Activated CD4-positive, alpha-beta T cell treated with anti-CD3 and anti-CD28 coated beads for 36 hours (primary cell): Measurements from ENCODE around the gene POPDC3. TPM values are rescaled to one million over a fixed set of nuclear protein-coding genes. Genes with fewer than 3 reads are reported as not detected.

Experiments
- ATAC-seq: fragments of 200-7000 bp; cut with Tn5 transposase; one replicate; pipeline ENCODE4 v1.10.0; 2021; ENCODE audit warnings: mild to moderate bottlenecking, moderate library complexity
- CTCF ChIA-PET: fragments of 350-600 bp; sonication (Branson Sonifier 250); formaldehyde crosslinking; loops from one replicate; lab custom pipeline; 2021; ENCODE audit warnings: antibody characterized with exemption; lab: Charles Lee
- POLR2A ChIA-PET: fragments of 350-600 bp; sonication (Branson Sonifier 250); formaldehyde crosslinking; loops from one replicate; lab custom pipeline; 2021; ENCODE audit warnings: antibody characterized with exemption, inconsistent platforms; lab: Charles Lee
- DNase-seq: peaks from one replicate; pipeline ENCODE4 v3.0.0-alpha.2; 2020
- H3K27ac Mint-ChIP-seq: one replicate; pipeline ENCODE4 v1.8.0; 2021; ENCODE audit warnings: mixed read lengths
- H3K27me3 Mint-ChIP-seq: one replicate; pipeline ENCODE4 v1.8.0; 2021; ENCODE audit warnings: mixed read lengths
- H3K36me3 Mint-ChIP-seq: one replicate; pipeline ENCODE4 v1.8.0; 2021; ENCODE audit warnings: low read depth, mixed read lengths
- H3K4me1 Mint-ChIP-seq: one replicate; pipeline ENCODE4 v1.8.0; 2021; ENCODE audit warnings: mixed read lengths
- H3K4me3 Mint-ChIP-seq: one replicate; pipeline ENCODE4 v1.8.0; 2021; ENCODE audit warnings: mild to moderate bottlenecking, moderate library complexity, mixed read lengths
- H3K9me3 Mint-ChIP-seq: one replicate; pipeline ENCODE4 v1.8.0; 2021; ENCODE audit warnings: low read depth, mixed read lengths
- intact Hi-C, 2 experiments: fragments of 100-400 bp; cut with DNase I in 1 of 2; cut with micrococcal nuclease in 1 of 2; formaldehyde crosslinking; loops; one replicate each; pipeline versions ENCODE4 v1.14.2 to v1.15.1; 2022 to 2024; cut with DNase I, micrococcal nuclease
- total RNA-seq, 2 experiments: library from RNA; stranded (reverse); gene quantifications; one replicate each; pipeline ENCODE4 v1.2.3, GENCODE V29; 2021

POPDC3 gene
- total RNA-seq, 2 experiments from 2014 or later, result not detected

DNA sequence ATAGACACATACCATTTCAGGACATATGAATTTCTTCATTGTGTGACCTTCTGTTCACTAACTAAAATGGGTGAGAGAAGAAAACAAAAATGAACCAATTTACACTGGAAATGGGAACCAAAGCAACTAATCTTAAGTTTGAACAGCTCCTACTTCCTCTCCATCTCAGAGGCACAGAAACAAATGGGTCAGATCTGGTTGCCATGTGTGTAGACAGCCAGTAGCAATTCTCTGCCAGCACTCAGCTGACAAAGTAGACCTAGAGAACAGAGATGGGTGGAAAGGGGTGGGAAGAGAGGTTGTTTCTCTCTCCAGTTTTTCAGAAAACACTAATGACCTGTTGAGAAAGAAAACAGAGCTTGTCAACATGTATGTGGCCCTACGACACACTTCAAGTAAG, 14.3 kb upstream of the POPDC3 start:
- intact Hi-C loops, result no loop called here
- ATAC-seq, result no peak
- DNase-seq, result no peak
- Mint-ChIP-seq H3K36me3 (no peaks in the 10 kb centered on the region), H3K27me3 (peaks cover 7% of the 10 kb centered on the region), H3K27ac (no peak overlapping the region), H3K9me3 (no peaks in the 10 kb centered on the region), H3K4me1 (no peaks in the 10 kb centered on the region), H3K4me3 (no peak overlapping the region)
- CTCF ChIA-PET, result no interaction called here
- POLR2A ChIA-PET, result no interaction called here

DNA sequence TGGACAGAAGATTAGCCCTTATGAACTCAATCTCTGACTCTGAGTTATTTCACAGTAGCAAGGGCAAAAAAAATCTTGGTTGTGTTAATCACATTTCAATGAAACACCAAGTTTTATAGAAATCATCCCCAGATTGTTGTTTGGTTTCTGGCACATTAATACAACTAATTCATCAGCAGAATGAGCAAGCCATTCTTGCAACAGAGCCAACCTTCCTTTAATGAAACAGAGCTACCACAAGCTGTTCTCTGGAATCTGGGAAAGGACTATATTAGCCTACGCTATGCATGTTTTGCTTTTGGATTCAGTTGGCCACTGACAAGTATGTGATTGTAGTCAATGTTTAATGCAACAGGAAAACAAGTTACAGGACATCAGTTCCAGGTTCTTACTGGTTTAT, 13.8 kb upstream of the POPDC3 start:
- Mint-ChIP-seq H3K27ac (no peak overlapping the region), H3K36me3 (no peaks in the 10 kb centered on the region), H3K27me3 (peaks cover 7% of the 10 kb centered on the region), H3K4me3 (no peak overlapping the region), H3K9me3 (no peaks in the 10 kb centered on the region), H3K4me1 (no peaks in the 10 kb centered on the region)
- intact Hi-C loops, result no loop called here
- ChIA-PET CTCF (no interaction called here), POLR2A (no interaction called here)
- DNase-seq (no peak), ATAC-seq (no peak)

DNA sequence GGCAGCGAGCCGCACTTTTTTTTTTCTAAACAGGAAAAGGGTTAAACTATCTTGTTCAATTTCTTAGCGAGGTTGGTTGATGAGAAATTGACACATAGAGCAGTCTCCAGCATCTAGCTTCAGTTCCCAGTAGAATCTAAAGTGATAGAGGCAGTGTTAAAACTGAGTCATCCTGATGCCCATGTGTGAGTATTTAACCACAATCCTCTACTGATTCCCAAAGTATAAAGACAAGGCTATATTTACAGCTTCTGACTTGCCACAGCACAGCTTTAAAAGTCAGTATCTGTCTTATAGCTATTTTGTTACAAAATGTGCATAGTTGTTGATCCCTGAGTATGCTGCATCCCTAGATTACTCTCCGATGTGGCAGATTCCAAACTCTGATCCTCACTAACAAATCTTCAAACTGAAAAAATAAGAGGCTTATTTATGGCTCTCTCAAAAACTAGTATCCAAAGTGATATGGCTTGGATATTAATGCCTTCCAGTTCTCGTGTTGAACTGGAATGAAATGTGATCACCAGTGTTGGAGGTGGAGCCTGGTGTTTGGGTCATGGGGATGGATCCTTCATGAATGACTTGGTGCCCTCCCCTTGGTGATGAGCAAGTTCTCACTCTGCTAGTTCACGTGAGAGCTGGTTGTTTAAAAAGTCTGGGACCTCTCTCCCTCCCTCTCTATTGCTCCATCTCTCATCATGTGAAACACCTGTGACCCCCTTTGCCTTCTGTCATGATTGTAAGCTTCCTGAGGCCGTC, 13.1 kb upstream of the POPDC3 start:
- no peak overlapping the region for H3K27ac Mint-ChIP-seq
- no peak overlapping the region for H3K4me3 Mint-ChIP-seq
- no peaks in the 10 kb centered on the region for H3K9me3 Mint-ChIP-seq
- POLR2A ChIA-PET, result no interaction called here
- no peaks in the 10 kb centered on the region for H3K36me3 Mint-ChIP-seq
- ATAC-seq (no peak), DNase-seq (no peak)
- CTCF ChIA-PET, result no interaction called here
- intact Hi-C loops, result no loop called here
- peaks cover 8% of the 10 kb centered on the region for H3K27me3 Mint-ChIP-seq
- H3K4me1 Mint-ChIP-seq, result no peaks in the 10 kb centered on the region

DNA sequence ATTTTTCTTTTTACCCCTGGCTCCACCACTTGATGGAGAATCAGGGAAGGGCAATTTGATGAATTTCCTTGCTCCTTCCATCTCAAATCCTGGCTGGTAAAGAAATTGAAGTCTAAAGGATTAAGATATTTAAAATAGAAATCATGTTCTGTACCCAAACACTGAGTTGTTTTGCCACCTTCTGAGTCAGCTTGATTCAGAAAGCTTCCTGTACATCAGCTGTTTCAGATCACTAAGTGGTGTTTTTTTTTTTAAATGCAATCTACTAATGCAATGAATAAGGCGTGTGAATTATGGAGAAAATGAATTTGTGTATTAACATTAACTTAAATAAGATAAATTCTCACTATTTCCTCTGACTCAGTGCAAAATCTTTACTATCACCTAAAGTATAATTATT, 11.5 kb upstream of the POPDC3 start:
- Mint-ChIP-seq H3K27me3 (peaks cover 14% of the 10 kb centered on the region), H3K4me1 (no peaks in the 10 kb centered on the region), H3K4me3 (no peak overlapping the region), H3K9me3 (no peaks in the 10 kb centered on the region), H3K36me3 (no peaks in the 10 kb centered on the region), H3K27ac (no peak overlapping the region)
- intact Hi-C loops, result no loop called here
- ChIA-PET CTCF (no interaction called here), POLR2A (no interaction called here)
- ATAC-seq (no peak), DNase-seq (no peak)

DNA sequence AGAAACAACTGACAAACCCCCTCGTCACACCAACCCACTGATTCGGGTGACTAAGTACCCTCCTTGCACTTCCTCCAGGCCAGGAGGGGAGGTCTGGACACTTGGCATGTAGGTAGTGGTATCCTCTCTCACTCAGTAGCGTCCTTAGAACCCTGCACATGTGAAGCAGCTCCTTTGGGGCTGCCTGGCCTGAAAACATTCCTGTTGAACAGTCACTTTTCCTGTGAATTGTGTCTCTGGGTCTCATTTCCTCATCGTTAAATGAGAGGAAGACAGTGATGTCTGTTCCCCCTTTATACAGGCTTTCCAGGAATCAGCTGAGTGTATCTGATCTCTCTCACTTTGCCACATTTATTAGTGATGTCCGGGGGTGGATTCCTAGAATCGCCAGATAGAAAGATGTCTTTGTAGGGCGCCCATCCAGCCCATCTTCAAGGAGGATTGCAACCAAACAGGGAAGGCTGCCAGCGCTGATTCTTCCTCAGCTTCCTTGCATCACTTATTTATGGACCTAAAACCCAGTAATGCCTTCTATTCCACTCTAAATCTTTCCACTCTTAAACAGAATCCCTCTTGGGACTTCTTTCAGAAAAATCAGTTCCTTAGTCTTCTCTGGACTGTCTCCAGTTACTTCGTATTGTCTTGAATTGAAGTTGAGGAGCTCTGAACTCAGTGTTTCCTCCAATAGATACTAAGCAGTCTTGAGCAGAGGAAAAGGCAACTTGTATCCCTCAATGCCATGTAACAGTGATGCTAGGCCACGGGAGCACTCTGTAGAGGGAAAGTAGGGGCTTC, 9.4 kb upstream of the POPDC3 start:
- no peak overlapping the region for H3K27ac Mint-ChIP-seq
- H3K9me3 Mint-ChIP-seq, result no peaks in the 10 kb centered on the region
- DNase-seq (no peak), ATAC-seq (no peak)
- CTCF ChIA-PET, result interaction anchor here (0.6 kb wide), 1 partner anchor 787 kb away, joined by 4 read pairs; no protein-coding TSS in a partner anchor
- POLR2A ChIA-PET, result no interaction called here
- no peak overlapping the region for H3K4me3 Mint-ChIP-seq
- H3K36me3 Mint-ChIP-seq, result no peaks in the 10 kb centered on the region
- intact Hi-C loops, result no loop called here
- H3K27me3 Mint-ChIP-seq, result peaks cover 10% of the 10 kb centered on the region
- no peaks in the 10 kb centered on the region for H3K4me1 Mint-ChIP-seq

DNA sequence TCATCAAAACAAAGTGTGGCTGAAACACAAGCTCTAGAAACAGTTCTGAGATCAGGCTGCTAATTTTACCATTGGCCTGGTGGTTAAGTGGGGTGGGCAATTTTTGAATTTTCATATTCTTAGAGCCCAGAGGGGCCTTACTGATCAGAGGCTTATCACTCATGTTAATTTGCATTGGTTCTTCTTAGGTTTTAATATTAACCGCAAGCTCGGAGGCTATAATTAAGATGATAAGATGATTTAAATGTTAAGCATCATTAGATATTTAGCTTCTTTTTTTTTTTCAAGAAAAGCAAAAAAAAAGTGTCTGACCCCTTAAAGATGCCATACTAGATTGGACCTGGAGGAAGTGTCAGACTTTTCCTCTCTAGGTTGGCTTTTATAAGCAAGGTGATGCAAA, 8.4 kb upstream of the POPDC3 start:
- Mint-ChIP-seq H3K9me3 (no peaks in the 10 kb centered on the region), H3K36me3 (no peaks in the 10 kb centered on the region), H3K27me3 (peaks cover 14% of the 10 kb centered on the region), H3K4me1 (no peaks in the 10 kb centered on the region), H3K27ac (no peak overlapping the region), H3K4me3 (no peak overlapping the region)
- intact Hi-C loops, result no loop called here
- DNase-seq (no peak), ATAC-seq (no peak)
- ChIA-PET POLR2A (no interaction called here), CTCF (interaction anchor here (0.6 kb wide), 1 partner anchor 788 kb away, joined by 4 read pairs; no protein-coding TSS in a partner anchor)

DNA sequence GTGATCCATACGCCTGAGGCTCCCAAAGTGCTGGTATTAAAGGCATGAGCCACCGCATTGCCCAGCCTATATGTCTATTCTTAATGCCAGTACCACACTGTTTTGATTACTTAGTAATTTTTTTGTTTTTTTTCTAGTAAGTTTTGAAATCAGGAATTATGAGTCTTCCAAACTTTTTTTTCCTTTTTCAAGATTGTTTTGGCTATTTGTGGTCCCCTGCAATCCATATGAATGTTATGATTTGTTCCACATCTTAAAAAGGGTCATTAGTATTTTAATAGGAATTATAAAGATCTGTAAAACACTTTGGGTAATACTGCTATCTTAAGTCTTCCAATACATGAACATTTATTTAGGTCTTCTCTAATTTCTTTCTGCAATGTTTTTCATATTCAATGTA, 6.8 kb upstream of the POPDC3 start:
- ATAC-seq (no peak), DNase-seq (no peak)
- Mint-ChIP-seq H3K27me3 (peaks cover 26% of the 10 kb centered on the region), H3K4me3 (no peak overlapping the region), H3K9me3 (no peaks in the 10 kb centered on the region), H3K27ac (no peak overlapping the region), H3K4me1 (no peaks in the 10 kb centered on the region), H3K36me3 (no peaks in the 10 kb centered on the region)
- intact Hi-C loops, result no loop called here
- ChIA-PET CTCF (no interaction called here), POLR2A (no interaction called here)

DNA sequence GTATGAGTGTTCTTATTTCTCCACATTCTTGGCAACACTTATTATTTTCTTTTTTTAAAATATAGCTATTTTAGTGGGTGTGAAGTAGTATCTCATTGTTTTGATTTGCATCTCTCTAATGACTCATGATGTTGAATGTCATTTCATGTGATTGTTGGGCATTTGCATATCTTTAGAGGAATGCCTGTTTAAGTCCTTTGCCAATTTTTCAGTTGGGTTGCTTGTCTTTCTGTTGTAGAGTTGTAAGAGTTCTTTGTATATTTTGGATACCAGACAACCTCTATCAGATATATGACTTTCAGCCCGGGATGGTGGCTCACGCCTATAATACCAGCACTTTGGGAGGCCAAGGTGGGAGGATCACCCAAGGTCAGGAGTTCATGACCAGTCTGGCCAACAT, 5.1 kb upstream of the POPDC3 start:
- no peak for DNase-seq
- no peak for ATAC-seq
- Mint-ChIP-seq H3K27me3 (peaks cover 37% of the 10 kb centered on the region), H3K27ac (no peak overlapping the region), H3K4me1 (peaks cover 2% of the 10 kb centered on the region), H3K9me3 (no peaks in the 10 kb centered on the region), H3K36me3 (no peaks in the 10 kb centered on the region), H3K4me3 (no peak overlapping the region)
- ChIA-PET POLR2A (no interaction called here), CTCF (no interaction called here)
- intact Hi-C loops, result no loop called here

DNA sequence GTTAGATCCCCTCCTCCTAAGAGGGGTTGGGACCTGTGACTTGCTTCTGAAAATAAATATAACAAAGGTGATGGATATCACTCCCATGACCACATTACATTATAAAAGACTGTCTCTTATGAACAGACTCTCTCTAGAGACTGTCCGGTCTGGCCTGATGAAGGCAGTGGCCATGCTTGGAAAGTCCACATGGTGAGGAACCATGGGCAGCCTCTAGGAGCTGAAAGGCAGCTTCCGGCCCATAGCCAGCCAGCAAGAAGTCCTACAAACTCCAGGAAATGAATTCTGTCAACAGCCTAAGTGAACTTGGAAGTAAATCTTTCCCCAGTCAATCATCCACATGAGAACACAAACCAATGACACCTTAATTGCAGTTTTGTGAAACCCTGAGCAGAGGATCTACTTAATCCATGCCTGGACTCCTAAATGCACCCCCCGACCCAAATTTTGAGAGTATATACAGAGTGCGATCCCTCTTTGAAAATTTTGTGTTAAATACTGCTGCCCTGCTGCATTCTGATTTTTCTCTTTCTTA, 2.2 kb upstream of the POPDC3 start:
- ChIA-PET POLR2A (no interaction called here), CTCF (no interaction called here)
- H3K27me3 Mint-ChIP-seq, result peaks cover 45% of the 10 kb centered on the region

DNA sequence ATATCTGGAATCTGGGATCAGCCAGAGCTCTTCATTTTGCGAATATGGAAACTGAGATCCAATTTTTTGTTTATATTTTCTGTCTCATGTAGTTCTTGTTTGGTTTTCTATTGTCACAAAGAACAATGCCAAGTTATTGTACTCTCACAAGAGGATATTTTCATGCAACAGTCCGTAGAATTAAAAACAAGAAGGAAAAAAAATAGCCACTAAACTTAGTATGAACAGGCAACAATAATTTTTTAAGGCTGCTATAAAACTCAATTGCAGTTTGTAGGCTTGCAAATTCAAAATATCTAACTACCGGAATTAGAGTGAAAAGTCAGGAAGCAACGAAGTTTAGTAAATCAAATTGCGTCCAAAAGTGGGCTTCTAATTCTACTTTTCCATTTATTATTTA, 1.2 kb downstream of the POPDC3 start:
- Mint-ChIP-seq H3K4me3 (no peak overlapping the region), H3K9me3 (no peaks in the 10 kb centered on the region), H3K36me3 (no peaks in the 10 kb centered on the region), H3K4me1 (peaks cover 2% of the 10 kb centered on the region), H3K27me3 (peaks cover 37% of the 10 kb centered on the region), H3K27ac (no peak overlapping the region)
- CTCF ChIA-PET, result no interaction called here
- DNase-seq (no peak), ATAC-seq (no peak)
- intact Hi-C loops, result no loop called here
- POLR2A ChIA-PET, result no interaction called here

More for the DNA sequence above, 2.2 kb upstream of the POPDC3 start:
- ATAC-seq, result no peak
- Mint-ChIP-seq H3K36me3 (no peaks in the 10 kb centered on the region), H3K9me3 (no peaks in the 10 kb centered on the region), H3K4me3 (no peak overlapping the region), H3K4me1 (peaks cover 2% of the 10 kb centered on the region), H3K27ac (no peak overlapping the region)
- intact Hi-C loops, result no loop called here
- DNase-seq, result no peak

DNA sequence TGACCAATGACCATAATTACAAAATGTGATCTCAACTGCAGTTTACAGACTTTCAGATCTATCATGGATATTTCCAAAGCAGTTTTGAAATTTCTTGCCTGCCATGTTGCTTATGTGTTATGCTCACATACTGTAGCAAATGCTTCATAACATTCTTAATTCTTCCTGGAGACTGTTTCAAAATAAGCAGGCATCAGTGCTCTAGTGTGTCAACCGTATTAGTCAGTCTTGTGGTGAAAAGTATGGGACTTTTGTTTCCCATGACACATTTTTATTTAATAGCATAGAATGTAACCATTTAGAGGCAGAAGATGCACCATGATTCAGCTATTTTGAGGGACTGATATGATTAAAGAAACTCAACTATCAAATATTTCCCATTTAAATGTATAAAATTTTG, 1.7 kb downstream of the POPDC3 start:
- Mint-ChIP-seq H3K36me3 (no peaks in the 10 kb centered on the region), H3K4me3 (no peak overlapping the region), H3K27ac (no peak overlapping the region), H3K4me1 (peaks cover 2% of the 10 kb centered on the region), H3K27me3 (peaks cover 39% of the 10 kb centered on the region), H3K9me3 (no peaks in the 10 kb centered on the region)
- CTCF ChIA-PET, result no interaction called here
- POLR2A ChIA-PET, result no interaction called here
- DNase-seq, result no peak
- intact Hi-C loops, result no loop called here
- no peak for ATAC-seq

DNA sequence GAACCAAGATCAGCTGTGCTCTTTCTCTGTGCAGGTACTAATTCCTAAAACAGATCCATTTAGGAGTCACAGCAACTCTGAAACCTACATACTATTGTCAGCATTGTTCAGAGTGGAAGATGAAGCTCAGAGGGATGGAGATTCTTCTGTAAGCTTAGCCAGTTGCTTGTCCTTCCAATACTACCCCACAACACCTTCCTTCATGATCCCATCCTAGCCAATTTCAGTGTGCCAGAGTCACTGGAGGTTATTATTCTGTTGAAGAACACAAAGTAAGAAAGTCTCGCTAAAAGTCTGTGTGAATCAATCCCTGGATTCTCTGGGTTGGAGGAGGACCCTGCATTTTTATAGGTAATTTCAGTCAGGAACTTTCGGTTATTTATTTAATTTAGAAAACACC, 2.3 kb downstream of the POPDC3 start:
- H3K36me3 Mint-ChIP-seq, result no peaks in the 10 kb centered on the region
- H3K27ac Mint-ChIP-seq, result no peak overlapping the region
- peaks cover 2% of the 10 kb centered on the region for H3K4me1 Mint-ChIP-seq
- no peaks in the 10 kb centered on the region for H3K9me3 Mint-ChIP-seq
- ChIA-PET POLR2A (no interaction called here), CTCF (no interaction called here)
- ATAC-seq (no peak), DNase-seq (no peak)
- intact Hi-C loops, result no loop called here
- H3K4me3 Mint-ChIP-seq, result no peak overlapping the region
- peaks cover 36% of the 10 kb centered on the region for H3K27me3 Mint-ChIP-seq
